Spleen (tissue), 11 donors: Measurements from ENCODE around the gene CWC22. TPM values are rescaled to one million over a fixed set of nuclear protein-coding genes. Genes with fewer than 3 reads are reported as not detected.

Experiments used
- DNase-seq: peaks from one replicate; pipeline ENCODE4 v3.0.0-alpha.2; 2020
- H3K27ac ChIP-seq, 8 donors: fragments of 200-600 bp; sonication (generic) in 7 of 8; 1 replicate in 4 of 8; 2 replicates in 4 of 8; pipeline versions ENCODE4 v1.5.0 to v1.8.0; 2016 to 2021; ENCODE audit warnings: inconsistent platforms in 4 of 8, mild to moderate bottlenecking in 4 of 8, moderate library complexity in 1 of 8
- H3K27me3 ChIP-seq, 7 donors: fragments of 200-600 bp; sonication (generic) in 6 of 7; replicated peaks in 1 of 7; 1 replicate in 4 of 7; 2 replicates in 3 of 7; pipeline versions ENCODE4 v1.5.0 to v1.8.0; 2016 to 2021; ENCODE audit warnings: inconsistent platforms in 3 of 7, mild to moderate bottlenecking in 1 of 7
- H3K36me3 ChIP-seq, 6 donors: fragments of 200-600 bp; sonication (generic) in 5 of 6; 1 replicate in 4 of 6; 2 replicates in 2 of 6; pipeline versions ENCODE4 v1.5.0 to v1.8.0; 2016 to 2021; ENCODE audit warnings: inconsistent platforms in 2 of 6
- H3K4me1 ChIP-seq, 6 donors: fragments of 200-600 bp; sonication (generic) in 5 of 6; 1 replicate in 3 of 6; 2 replicates in 3 of 6; pipeline versions ENCODE4 v1.5.0 to v1.8.0; 2016 to 2021; ENCODE audit warnings: inconsistent platforms in 3 of 6
- H3K4me3 ChIP-seq, 8 donors: fragments of 200-600 bp; sonication (generic) in 7 of 8; 1 replicate in 4 of 8; 2 replicates in 4 of 8; pipeline versions ENCODE4 v1.5.0 to v1.8.0; 2016 to 2021; ENCODE audit warnings: inconsistent platforms in 4 of 8, mild to moderate bottlenecking in 4 of 8, moderate library complexity in 2 of 8
- H3K9me3 ChIP-seq, 8 donors: fragments of 200-600 bp; sonication (generic) in 7 of 8; 1 replicate in 4 of 8; 2 replicates in 4 of 8; pipeline versions ENCODE4 v1.5.0 to v1.8.0; 2016 to 2021; ENCODE audit warnings: inconsistent platforms in 4 of 8
- CTCF ChIP-seq, 11 experiments: fragments of 200-600 bp in 7 of 11; fragments of 450-650 bp in 4 of 11; sonication (generic) in 4 of 11; IDR thresholded peaks in 8 of 11; conservative IDR thresholded peaks in 3 of 11; 1 replicate in 7 of 11; 2 replicates in 4 of 11; pipeline versions ENCODE4 v1.4.0 to v1.8.0; 2016 to 2021; ENCODE audit warnings: antibody characterized with exemption in 11 of 11, inconsistent platforms in 4 of 11, mild to moderate bottlenecking in 1 of 11
- POLR2A ChIP-seq, 3 donors: fragments of 450-650 bp; IDR thresholded peaks; one replicate each; pipeline ENCODE4 v1.5.1; 2017; ENCODE audit warnings: antibody characterized with exemption in 3 of 3, mild to moderate bottlenecking in 1 of 3
- POLR2AphosphoS5 ChIP-seq, 3 donors: sonication (generic); formaldehyde crosslinking; IDR thresholded peaks; one replicate each; pipeline ENCODE4 v1.5.1; 2017; ENCODE audit warnings: antibody characterized with exemption in 3 of 3
- WGBS, 5 donors: extraction: QIAGEN DNeasy Blood & Tissue Kit in 3 of 5; methylation state at CpG; one replicate each; pipeline versions ENCODE4 v1.1.5 to v1.1.7; 2013 to 2018; 5-methylcytosine and 5-hydroxymethylcytosine counted together
- intact Hi-C: fragments of 100-400 bp; cut with DNase I; formaldehyde crosslinking; loops from one replicate; pipeline ENCODE4 v1.15.0; 2023; ENCODE audit warnings: low total_unique reads
- polyA plus RNA-seq, 3 donors: library from polyadenylated mRNA; stranded (reverse); fragments of 200-250 nt; gene quantifications; one replicate each; pipeline ENCODE4 v1.2.1, GENCODE V29; 2013
- total RNA-seq, 7 donors: library from RNA; depleted of rRNA in 3 of 7; stranded (reverse); fragments of >200 nt in 3 of 7; fragmentation: NEBNext Ultra II Directional in 4 of 7; extraction: Animal tissue kit (Norgen Biotek cat#: 25700) in 4 of 7; gene quantifications; one replicate each; pipeline versions ENCODE4 v1.1.0 to v1.2.1, GENCODE V29; 2016 to 2021
- donor health status: healthy with polysubstance abuse.
- donor health status: DM: no; HTN: no; CAD: no; lungs with moderate emphysema.
- donor health status: DM: no; HTN: no; CAD: no.
- donor health status: Bipolar disorder and iron deficiency.
- donor health status: healthy.
- donor health status: DM: no; HTN: no; CAD: no.
- donor health status: DM: yes; HTN: yes; CAD: no.

CWC22 gene
- total and polyA plus RNA-seq, 10 donors = 9.6 to 31.7 (median 21.5) TPM

GRCh38 chr2:179939259-179939658 lies 67.8 kb downstream of the CWC22 start:
- no peaks in the 10 kb centered on the region for H3K27me3 ChIP-seq
- WGBS, 5 donors = 82 to 91% (median 90%) methylated on average over 5 of the region's 5 CpGs
- peaks cover 0 to 28% (median 0%) of the 10 kb centered on the region in 6 donors for H3K36me3 ChIP-seq
- H3K4me3 ChIP-seq = no peak overlapping the region
- TF ChIP-seq POLR2A (IDR thresholded peaks at IDR 0.05) (no peak), CTCF (IDR thresholded peaks at IDR 0.05 in 8 of 11, conservative IDR thresholded peaks at IDR 0.05 in 3 of 11) (no peak), POLR2AphosphoS5 (IDR thresholded peaks at IDR 0.05) (no peak)
- intact Hi-C loops = no loop called here
- no peak for DNase-seq
- H3K4me1 ChIP-seq = no peaks in the 10 kb centered on the region
- H3K27ac ChIP-seq = no peak overlapping the region
- no peaks in the 10 kb centered on the region for H3K9me3 ChIP-seq

- Histone ChIP-seq H3K4me3 (no peak overlapping the region), H3K9me3 (no peaks in the 10 kb centered on the region), H3K4me1 (no peaks in the 10 kb centered on the region), H3K27ac (no peak overlapping the region), H3K27me3 (no peaks in the 10 kb centered on the region), H3K36me3 (peaks cover 0 to 27% (median 0%) of the 10 kb centered on the region in 6 donors)
- TF ChIP-seq POLR2AphosphoS5 (IDR thresholded peaks at IDR 0.05) (no peak), POLR2A (IDR thresholded peaks at IDR 0.05) (no peak), CTCF (IDR thresholded peaks at IDR 0.05 in 8 of 11, conservative IDR thresholded peaks at IDR 0.05 in 3 of 11) (no peak)
- DNase-seq = no peak
- intact Hi-C loops = no loop called here
- 83 to 95% (median 91%) methylated on average over 2 of the region's 2 CpGs for WGBS, 5 donors
Observed at GRCh38 chr2:179938026-179938425, 69.1 kb downstream of the CWC22 start.

- TF ChIP-seq CTCF (IDR thresholded peaks at IDR 0.05 in 8 of 11, conservative IDR thresholded peaks at IDR 0.05 in 3 of 11) (peak in 6 of 11 experiments; percentile 17 to 38 (median 34)), POLR2A (IDR thresholded peaks at IDR 0.05) (no peak)
- peaks cover 0 to 27% (median 0%) of the 10 kb centered on the region in 6 donors for H3K36me3 ChIP-seq
- H3K27me3 ChIP-seq = no peaks in the 10 kb centered on the region
- H3K4me3 ChIP-seq = no peak overlapping the region
- no peaks in the 10 kb centered on the region for H3K4me1 ChIP-seq
- no peak overlapping the region for H3K27ac ChIP-seq
- no peaks in the 10 kb centered on the region for H3K9me3 ChIP-seq
- intact Hi-C loops = no loop called here
- 90 to 99% (median 95%) methylated on average over 3 of the region's 3 CpGs for WGBS, 5 donors
- no peak for DNase-seq
Observed at GRCh38 chr2:179936654-179937053, 70.4 kb downstream of the CWC22 start.

- Histone ChIP-seq H3K4me1 (no peaks in the 10 kb centered on the region), H3K9me3 (peaks cover 0 to 3% (median 0%) of the 10 kb centered on the region in 8 donors), H3K27ac (no peak overlapping the region), H3K4me3 (no peak overlapping the region), H3K36me3 (peaks cover 0 to 27% (median 0%) of the 10 kb centered on the region in 6 donors), H3K27me3 (no peaks in the 10 kb centered on the region)
- 92 to 100% (median 98%) methylated on average over 1 of the region's 1 CpG for WGBS, 5 donors
- TF ChIP-seq POLR2A (IDR thresholded peaks at IDR 0.05) = no peak
- no peak for TF ChIP-seq CTCF (IDR thresholded peaks at IDR 0.05 in 8 of 11, conservative IDR thresholded peaks at IDR 0.05 in 3 of 11)
- TF ChIP-seq POLR2AphosphoS5 (IDR thresholded peaks at IDR 0.05) = no peak
- intact Hi-C loops = no loop called here
- DNase-seq = no peak
Observed at GRCh38 chr2:179936141-179936540, 71.0 kb downstream of the CWC22 start.
